Measurements from ENCODE around the gene FAM20A.

DNA sequence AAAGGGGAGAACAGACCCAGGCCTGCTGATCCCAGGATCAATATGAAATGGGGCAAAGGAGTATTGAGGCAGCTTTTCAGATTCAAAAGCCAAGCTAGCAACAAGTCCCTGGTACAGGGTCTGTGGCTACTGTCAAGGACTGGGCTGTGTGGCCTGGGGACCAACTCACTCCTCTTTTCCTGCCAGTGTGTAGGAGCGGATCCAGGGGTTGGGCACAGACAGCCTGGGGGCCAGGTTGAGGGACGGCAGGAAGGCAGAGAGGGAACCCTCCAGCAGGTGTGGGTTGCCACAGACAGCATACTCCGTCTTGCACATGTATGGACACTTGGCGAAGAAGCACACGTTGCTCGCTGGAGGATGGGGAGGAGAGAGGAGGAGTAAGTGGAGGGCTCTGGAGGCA lies 59.4 kb downstream of the FAM20A start:
- TF ChIP-seq RAD21 (conservative IDR thresholded peaks at IDR 0.05) (no peak), CTCF (IDR thresholded peaks at IDR 0.05; ENCODE audit: poor library complexity, severe bottlenecking) (no peak), EP300 (conservative IDR thresholded peaks at IDR 0.05; ENCODE audit: poor library complexity, severe bottlenecking) (no peak), SMC3 (conservative IDR thresholded peaks at IDR 0.05; ENCODE audit: poor library complexity) (no peak), EZH2 (IDR thresholded peaks at IDR 0.05; ENCODE audit: borderline replicate concordance, insufficient read depth, low read length, poor library complexity, severe bottlenecking) (no peak)

Data from neural cell (in vitro differentiated cells).